Measurements from ENCODE around the gene ZNF598. TPM values are rescaled to one million over a fixed set of nuclear protein-coding genes. Genes with fewer than 3 reads are reported as not detected.
"Not testable (repeated sequence)": the region's sequence is repeated elsewhere in the genome, so short reads cannot be mapped to it uniquely, and the experiment has no call there.

Gene ZNF598
- total RNA-seq, 3 donors from 2014 or later, result 41.9 to 45.4 (median 42.4) TPM

GRCh38 chr16:1960665-1961630, 48.7 kb downstream of the ZNF598 start:
- peak in 2 of 3 donors; percentile 35 to 50 for DNase-seq
- H3K4me3 ChIP-seq, result no peak overlapping the region
- no peak for ATAC-seq
- H3K4me1 ChIP-seq (ENCODE audit: low read depth), result peaks cover 27% of the 10 kb centered on the region
- intact Hi-C loops (cut with DNase I, micrococcal nuclease), result no loop called here
- peaks cover 2% of the 10 kb centered on the region for H3K36me3 ChIP-seq (ENCODE audit: low read depth)
- no peak for TF ChIP-seq CTCF (IDR thresholded peaks at IDR 0.05)
- H3K9me3 ChIP-seq, result no peaks in the 10 kb centered on the region

DNA sequence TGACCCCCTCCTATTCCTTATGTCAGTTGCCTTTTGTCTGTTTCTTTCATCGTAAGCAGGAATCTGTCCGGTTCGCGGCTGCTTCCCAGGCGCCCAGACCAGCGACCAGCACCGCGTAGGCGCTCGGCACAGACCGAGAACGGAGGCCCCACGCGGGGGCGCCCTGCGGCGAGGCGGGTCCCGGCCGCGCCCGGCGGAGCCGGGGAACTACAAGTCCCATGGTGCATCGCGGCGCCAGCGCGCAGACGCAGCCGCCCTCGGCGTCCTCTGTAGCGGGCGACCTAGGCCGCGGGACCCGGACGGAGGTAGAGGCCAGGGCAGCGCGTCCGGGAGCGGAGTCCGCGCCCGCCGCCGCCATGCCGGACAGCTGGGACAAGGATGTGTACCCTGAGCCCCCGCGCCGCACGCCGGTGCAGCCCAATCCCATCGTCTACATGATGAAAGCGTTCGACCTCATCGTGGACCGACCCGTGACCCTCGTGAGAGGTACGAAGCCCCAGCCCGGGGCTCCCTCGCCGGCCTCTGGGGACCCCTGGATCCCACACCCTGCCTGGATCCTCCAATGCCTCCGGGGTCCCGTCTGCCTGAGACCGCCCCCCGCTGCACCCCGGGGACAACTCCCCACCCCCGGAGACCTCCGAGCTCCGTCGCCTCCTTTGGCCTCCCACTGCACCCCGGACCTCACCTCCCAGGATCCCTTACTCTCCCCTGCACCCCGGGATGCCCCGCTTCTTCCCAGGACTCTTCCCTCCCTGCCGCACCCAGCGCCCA, 50.2 kb downstream of the ZNF598 start, which contains the start of gene NDUFB10:
Gene NDUFB10 (plus strand): TSS at position 270 of the 771 bp plus-strand sequence. CDS start 87 bp downstream, at position 357.
- Histone ChIP-seq H3K36me3 (ENCODE audit: low read depth) (peaks cover 2% of the 10 kb centered on the region), H3K4me1 (ENCODE audit: low read depth) (peaks cover 22% of the 10 kb centered on the region), H3K9me3 (no peaks in the 10 kb centered on the region), H3K4me3 (peak within 1 kb of the TSS; percentile 94)
- DNase-seq, result peak; percentile 95 to 97 (median 95)
- peak; percentile 95 for ATAC-seq
- intact Hi-C loops (cut with DNase I, micrococcal nuclease), result no loop called here
- peak; percentile 61 for TF ChIP-seq CTCF (IDR thresholded peaks at IDR 0.05)

DNA sequence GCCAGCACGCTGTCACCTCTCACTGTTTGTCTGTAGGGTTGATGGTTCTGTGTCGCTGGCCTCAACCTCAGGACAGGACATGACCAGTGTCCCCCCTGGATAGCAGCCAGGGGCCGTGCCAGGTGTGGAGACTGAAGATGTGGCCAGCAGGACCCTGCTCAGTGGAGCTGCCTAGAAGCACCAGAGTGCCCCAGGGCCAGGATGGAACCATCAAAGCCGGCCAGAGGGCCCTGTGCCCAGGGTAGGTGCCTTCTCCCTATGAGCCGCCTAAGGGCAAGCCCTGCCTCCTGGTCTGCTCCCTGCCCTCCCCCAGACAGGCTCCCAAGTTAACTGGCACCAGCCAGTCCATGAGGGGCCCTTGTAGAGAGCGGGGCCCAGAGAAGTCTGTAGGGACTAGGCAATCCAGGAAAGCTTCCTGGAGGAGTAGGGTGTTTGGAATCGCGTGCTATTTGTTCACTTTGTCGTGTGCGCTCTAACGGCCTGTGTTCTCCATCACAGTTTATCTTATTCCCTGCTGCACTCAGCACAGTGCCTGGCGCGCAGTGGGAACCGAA, 50.8 kb downstream of the ZNF598 start:
- Histone ChIP-seq H3K9me3 (no peaks in the 10 kb centered on the region), H3K36me3 (ENCODE audit: low read depth) (peaks cover 2% of the 10 kb centered on the region), H3K4me1 (ENCODE audit: low read depth) (peaks cover 20% of the 10 kb centered on the region), H3K4me3 (no peak overlapping the region)
- peak; percentile 1 for ATAC-seq
- peak; percentile 44 to 69 (median 54) for DNase-seq
- no peak for TF ChIP-seq CTCF (IDR thresholded peaks at IDR 0.05)
- intact Hi-C loops (cut with DNase I, micrococcal nuclease), result no loop called here

- H3K4me3 ChIP-seq; ATAC-seq; H3K36me3 ChIP-seq (ENCODE audit: low read depth); intact Hi-C loops (cut with DNase I, micrococcal nuclease); H3K9me3 ChIP-seq: not testable (repeated sequence)
- peak in 1 of 3 donors; percentile 60 for DNase-seq
- peaks cover 15% of the 10 kb centered on the region for H3K4me1 ChIP-seq (ENCODE audit: low read depth)
These were observed 51.5 kb downstream of the ZNF598 start for GRCh38 chr16:1958143-1958491.

- H3K9me3 ChIP-seq; intact Hi-C loops (cut with DNase I, micrococcal nuclease); ATAC-seq; H3K4me3 ChIP-seq; DNase-seq; H3K36me3 ChIP-seq (ENCODE audit: low read depth): not testable (repeated sequence)
- H3K4me1 ChIP-seq (ENCODE audit: low read depth), result peaks cover 15% of the 10 kb centered on the region
These were observed 52.0 kb downstream of the ZNF598 start for GRCh38 chr16:1957434-1958142.

DNA sequence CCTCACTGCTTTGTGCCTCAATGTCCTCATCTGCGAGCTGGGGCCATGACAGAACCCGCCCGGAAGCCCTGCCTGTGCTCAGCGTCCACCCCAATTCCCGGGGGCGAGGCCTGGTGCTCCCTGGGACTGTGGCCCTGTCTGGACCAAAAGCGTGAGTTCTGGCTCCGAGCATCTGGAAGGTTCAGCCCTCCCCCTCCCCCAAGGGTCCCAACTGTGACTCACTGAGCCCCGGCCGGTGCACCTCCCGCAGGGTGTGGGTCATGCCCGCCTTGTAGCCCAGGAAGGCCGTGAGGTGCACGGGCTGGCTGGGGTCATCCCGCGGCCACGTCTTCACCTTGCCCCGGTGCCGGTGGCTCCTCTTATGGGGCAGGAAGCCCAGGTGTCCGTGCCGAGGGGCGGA, 55.9 kb downstream of the ZNF598 start:
- H3K4me3 ChIP-seq, result no peak overlapping the region
- DNase-seq (peak in 1 of 3 donors; percentile 50), ATAC-seq (no peak)
- no peaks in the 10 kb centered on the region for H3K9me3 ChIP-seq
- H3K36me3 ChIP-seq (ENCODE audit: low read depth), result no peaks in the 10 kb centered on the region
- TF ChIP-seq CTCF (IDR thresholded peaks at IDR 0.05), result no peak
- intact Hi-C loops (cut with DNase I, micrococcal nuclease), result no loop called here
- H3K4me1 ChIP-seq (ENCODE audit: low read depth), result peaks cover 1% of the 10 kb centered on the region
